SU-DHL-6 (cell line): Measurements from ENCODE around the gene MSX2.

Experiments
- H2AFZ ChIP-seq: fragments of 200-600 bp; sonication (generic); 2 replicates; pipeline ENCODE4 v1.6.1; 2014; ENCODE audit warnings: low read depth, mild to moderate bottlenecking, moderate library complexity, mixed read lengths, antibody characterized with exemption, low read length; ENCODE audit not compliant: severe bottlenecking
- H3F3A ChIP-seq: fragments of 200-600 bp; shearing (Covaris generic); 2 replicates; pipeline ENCODE4 v1.6.0; 2016; ENCODE audit warnings: antibody characterized with exemption, mild to moderate bottlenecking; ENCODE audit not compliant: insufficient read depth
- H3K27ac ChIP-seq: fragments of 200-600 bp; sonication (generic); 2 replicates; pipeline ENCODE4 v1.5.1; 2016; ENCODE audit warnings: low read depth, mild to moderate bottlenecking, low read length, moderate library complexity, mixed read lengths
- H3K27me3 ChIP-seq: fragments of 200-600 bp; sonication (generic), shearing (Covaris generic); 2 replicates; pipeline ENCODE4 v1.6.0; 2014; ENCODE audit warnings: mild to moderate bottlenecking, low read length
- H3K36me3 ChIP-seq: fragments of 200-600 bp; sonication (generic); 2 replicates; pipeline ENCODE4 v1.6.1; 2014; ENCODE audit warnings: mild to moderate bottlenecking, low read length, mixed read lengths
- H3K4me2 ChIP-seq: fragments of 300-600, 200-600 bp; shearing (Covaris generic), sonication (generic); 2 replicates; pipeline ENCODE4 v1.6.0; 2014; ENCODE audit warnings: low read length, low read depth, mild to moderate bottlenecking; ENCODE audit not compliant: poor library complexity, severe bottlenecking
- H3K4me3 ChIP-seq: fragments of 200-600 bp; sonication (generic); 2 replicates; pipeline ENCODE4 v1.5.1; 2014; ENCODE audit warnings: antibody characterized with exemption, low read length, mild to moderate bottlenecking, mixed read lengths; ENCODE audit not compliant: insufficient read depth, poor library complexity, severe bottlenecking
- H3K79me2 ChIP-seq: fragments of 200-600 bp; sonication (generic); 2 replicates; pipeline ENCODE4 v1.6.1; 2014; ENCODE audit warnings: mild to moderate bottlenecking, low read length, moderate library complexity; ENCODE audit not compliant: insufficient read depth
- H3K9ac ChIP-seq: fragments of 200-600 bp; sonication (generic); 2 replicates; pipeline ENCODE4 v1.7.0; 2014; ENCODE audit warnings: mild to moderate bottlenecking, low read length
- H3K9me2 ChIP-seq: fragments of 200-600 bp; sonication (generic); replicated peaks from 2 replicates; pipeline ENCODE4 v1.6.1; 2014; ENCODE audit warnings: low read length; ENCODE audit not compliant: insufficient read depth
- H3K9me3 ChIP-seq: fragments of 200-600 bp; sonication (generic); 2 replicates; pipeline ENCODE4 v1.6.1; 2014; ENCODE audit warnings: low read length, mixed read lengths; ENCODE audit not compliant: insufficient read depth
- H4K20me1 ChIP-seq: fragments of 200-600 bp; sonication (generic); 2 replicates; pipeline ENCODE4 v1.6.1; 2014; ENCODE audit warnings: low read depth, mild to moderate bottlenecking, antibody characterized with exemption, low read length, moderate library complexity, mixed read lengths
- CTCF ChIP-seq: fragments of 200-600 bp; sonication (generic); IDR thresholded peaks from one replicate; pipeline ENCODE4 v1.5.1; 2017; ENCODE audit warnings: antibody characterized with exemption, mild to moderate bottlenecking, low read length, moderate library complexity; ENCODE audit not compliant: insufficient read depth, poor library complexity, severe bottlenecking
- EZH2phosphoT487 ChIP-seq: fragments of 200-600 bp; sonication (generic), shearing (Covaris generic); conservative IDR thresholded peaks from 2 replicates; pipeline ENCODE4 v1.6.1; 2018; ENCODE audit warnings: mild to moderate bottlenecking, antibody characterized with exemption, low read length, moderate library complexity, mixed read lengths

Gene MSX2

GRCh38 chr5:174715804-174716203, 8.6 kb upstream of the MSX2 start:
- Histone ChIP-seq H3K27me3 (no peaks in the 10 kb centered on the region), H3K9me2 (no peaks in the 10 kb centered on the region), H3K4me2 (no peak overlapping the region), H3K9ac (no peak overlapping the region), H3K27ac (no peak overlapping the region), H3K36me3 (no peaks in the 10 kb centered on the region), H3F3A (no peaks in the 10 kb centered on the region), H3K9me3 (no peaks in the 10 kb centered on the region), H3K79me2 (no peaks in the 10 kb centered on the region), H2AFZ (no peak overlapping the region), H4K20me1 (no peaks in the 10 kb centered on the region), H3K4me3 (no peak overlapping the region)
- TF ChIP-seq CTCF = no peak
- no peak for TF ChIP-seq EZH2phosphoT487

DNA sequence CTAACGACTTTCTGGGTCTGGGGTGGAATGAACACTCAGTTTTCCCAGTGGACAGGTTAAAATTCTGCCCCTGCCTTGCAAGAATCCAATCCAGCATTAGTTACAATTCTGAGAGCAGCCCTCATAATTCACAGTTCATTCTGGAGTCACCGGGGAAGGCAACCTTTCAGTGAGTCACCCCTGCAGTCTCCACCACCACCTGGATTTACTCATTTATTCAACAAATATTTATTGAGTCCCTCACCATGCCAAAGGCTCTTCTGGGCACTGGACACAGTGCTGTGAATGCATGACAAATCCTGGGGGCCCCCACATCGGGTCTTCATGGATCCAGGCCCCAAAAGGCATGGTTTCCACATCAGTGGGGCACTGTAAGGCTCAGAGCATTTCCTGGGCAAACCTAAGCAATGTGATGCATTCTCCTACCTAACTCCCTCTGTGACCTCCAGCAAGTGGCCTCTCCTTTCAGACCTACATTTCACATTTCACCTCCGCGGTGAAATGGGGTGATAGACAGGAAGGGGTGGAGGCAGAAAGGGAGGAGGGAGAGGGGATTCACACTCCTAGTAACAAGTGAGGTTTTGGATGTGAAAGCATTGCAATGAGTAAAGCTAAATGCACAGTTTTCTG, 6.4 kb upstream of the MSX2 start:
- Histone ChIP-seq H4K20me1 (no peaks in the 10 kb centered on the region), H3K36me3 (no peaks in the 10 kb centered on the region), H2AFZ (no peak overlapping the region), H3K4me2 (no peak overlapping the region), H3K4me3 (no peak overlapping the region), H3K27me3 (no peaks in the 10 kb centered on the region), H3K9me2 (no peaks in the 10 kb centered on the region), H3K9me3 (no peaks in the 10 kb centered on the region), H3F3A (no peaks in the 10 kb centered on the region), H3K27ac (no peak overlapping the region), H3K79me2 (no peaks in the 10 kb centered on the region), H3K9ac (no peak overlapping the region)
- no peak for TF ChIP-seq CTCF
- TF ChIP-seq EZH2phosphoT487 = no peak

DNA sequence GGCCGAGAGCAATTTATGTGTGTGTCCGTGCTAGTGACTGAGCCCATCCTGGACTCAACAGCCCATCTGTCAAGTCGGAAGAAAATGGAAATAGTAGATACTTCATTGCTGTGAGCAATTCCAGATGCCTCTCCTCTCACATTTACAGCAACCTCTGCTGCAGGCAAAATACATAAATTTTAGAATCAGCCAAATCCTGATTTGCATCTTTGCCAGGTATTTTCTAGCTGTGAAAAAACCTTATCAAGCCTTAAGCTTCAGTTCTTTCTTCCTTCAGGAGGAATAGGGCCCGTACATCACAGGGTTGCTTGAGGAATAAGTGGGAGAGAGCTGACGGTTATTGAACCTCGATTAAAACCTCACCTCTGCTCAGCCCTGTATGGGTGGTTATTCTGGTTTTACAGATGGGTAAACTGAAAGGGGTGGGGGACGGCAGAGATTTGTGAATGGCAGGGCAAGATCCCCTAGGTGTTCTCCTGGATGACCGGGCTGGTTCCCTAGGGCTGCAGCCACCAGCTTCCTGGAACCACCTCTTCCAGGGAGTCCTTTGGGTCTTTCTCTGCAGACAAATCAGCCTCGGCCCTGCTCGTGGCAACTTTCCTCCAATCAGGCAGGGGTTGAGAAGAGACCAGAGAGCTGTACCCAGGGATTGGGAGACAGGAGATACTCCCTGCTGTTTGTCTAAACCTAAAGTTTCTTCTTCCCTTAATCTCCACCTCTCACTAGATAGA, 5.3 kb upstream of the MSX2 start:
- Histone ChIP-seq H3K4me2 (no peak overlapping the region), H3K4me3 (no peak overlapping the region), H3K36me3 (no peaks in the 10 kb centered on the region), H3F3A (no peaks in the 10 kb centered on the region), H3K9me3 (no peaks in the 10 kb centered on the region), H3K27me3 (no peaks in the 10 kb centered on the region), H3K79me2 (no peaks in the 10 kb centered on the region), H3K9me2 (no peaks in the 10 kb centered on the region), H2AFZ (no peak overlapping the region), H4K20me1 (no peaks in the 10 kb centered on the region), H3K27ac (no peak overlapping the region), H3K9ac (no peak overlapping the region)
- TF ChIP-seq CTCF (no peak), EZH2phosphoT487 (no peak)
